ENCODE data around the gene GNG7. TPM values are rescaled to one million over a fixed set of nuclear protein-coding genes. Genes with fewer than 3 reads are reported as not detected.
"Not testable (repeated sequence)": the region's sequence is repeated elsewhere in the genome, so short reads cannot be mapped to it uniquely, and the experiment has no call there.

The GNG7 gene
- total RNA-seq, 1 donor from 2014 or later, result not detected

DNA sequence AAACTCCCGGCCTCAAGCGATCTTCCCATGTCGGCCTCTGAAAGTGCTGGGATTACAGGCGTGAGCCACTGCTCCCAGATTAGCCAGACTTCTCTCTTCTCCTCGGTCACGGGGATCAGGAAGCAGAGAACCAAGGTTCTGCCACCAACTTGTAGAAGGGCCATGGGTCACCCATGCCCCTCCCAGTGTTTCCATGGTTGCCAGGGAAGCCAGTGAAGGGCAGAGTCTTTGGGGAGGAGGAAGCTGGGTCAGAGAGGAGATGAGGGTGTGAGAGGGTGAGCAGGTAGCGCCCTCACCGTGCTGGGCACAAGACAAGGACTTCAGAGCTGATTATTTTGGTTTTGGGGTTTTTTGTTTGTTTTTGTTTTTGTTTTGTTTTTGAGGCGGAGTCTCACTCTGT is 77.1 kb downstream of the GNG7 start:
- no peak for DNase-seq (ENCODE audit: low read depth)

GRCh38 chr19:2624537-2625091 is 77.9 kb downstream of the GNG7 start:
- DNase-seq (ENCODE audit: low read depth), result no peak

GRCh38 chr19:2623798-2624197 is 78.7 kb downstream of the GNG7 start:
- no peak for DNase-seq (ENCODE audit: low read depth)

DNA sequence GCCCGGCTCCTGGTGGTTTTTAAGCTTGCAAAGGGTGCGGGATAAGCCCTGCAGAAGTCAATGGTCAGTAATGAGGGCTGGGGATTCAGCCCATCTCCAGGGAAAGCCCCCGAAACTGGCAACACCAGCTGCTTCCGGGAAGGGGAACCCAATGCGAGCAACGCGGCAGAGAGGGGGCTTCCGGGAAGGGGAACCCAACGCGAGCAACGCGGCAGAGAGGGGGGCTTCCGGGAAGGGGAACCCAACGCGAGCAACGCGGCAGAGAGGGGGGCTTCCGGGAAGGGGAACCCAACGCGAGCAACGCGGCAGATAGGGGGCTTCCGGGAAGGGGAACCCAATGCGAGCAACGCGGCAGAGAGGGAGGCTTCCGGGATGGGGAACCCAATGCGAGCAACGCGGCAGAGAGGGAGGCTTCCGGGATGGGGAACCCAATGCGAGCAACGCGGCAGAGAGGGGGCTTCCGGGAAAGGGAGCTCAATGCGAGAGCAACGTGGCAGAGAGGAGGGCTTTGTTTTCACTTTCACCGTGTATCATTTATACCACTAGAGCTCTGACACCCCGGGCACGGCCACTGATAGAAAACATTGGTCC is 80.0 kb downstream of the GNG7 start:
- not testable (repeated sequence) for DNase-seq (ENCODE audit: low read depth)

DNA sequence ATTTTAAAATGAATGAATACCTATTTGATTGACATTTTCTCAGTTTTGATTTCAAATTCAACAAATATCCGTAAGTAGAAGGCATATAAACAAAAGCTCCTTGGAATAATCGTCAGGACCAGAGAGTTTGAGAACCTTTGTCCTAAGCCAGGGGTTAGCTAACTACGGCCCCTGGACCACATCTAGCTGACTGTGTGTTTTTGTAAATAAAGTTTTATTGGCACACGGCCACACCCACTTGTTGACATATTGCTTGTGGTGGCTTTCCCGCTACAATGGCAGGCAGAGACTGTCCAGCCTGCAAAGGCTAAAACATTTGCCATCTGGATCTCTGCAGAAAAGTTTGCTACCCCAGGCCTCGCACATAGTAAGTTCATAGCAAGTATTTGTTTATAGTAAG is 83.4 kb downstream of the GNG7 start:
- peak; percentile 31 for DNase-seq (ENCODE audit: low read depth)

DNA sequence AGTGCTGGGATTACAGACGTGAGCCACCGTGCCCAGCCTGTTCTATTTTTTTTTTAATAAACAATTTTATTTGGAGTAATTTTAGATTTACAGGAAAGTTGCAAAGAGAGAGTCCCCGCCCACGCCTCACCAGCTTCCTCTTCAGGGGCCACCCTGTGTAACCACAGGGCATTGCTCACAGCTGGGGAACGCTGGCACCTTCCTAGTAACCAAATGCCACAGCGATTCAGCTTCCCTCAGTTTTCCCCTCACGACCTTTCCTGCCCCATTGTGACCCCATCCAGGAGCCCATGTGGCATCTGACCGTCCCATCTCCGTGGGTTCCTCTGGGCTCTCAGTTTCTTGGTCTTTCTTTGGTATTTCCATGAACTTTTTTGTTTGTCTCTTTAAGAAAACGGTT is 83.9 kb downstream of the GNG7 start:
- DNase-seq (ENCODE audit: low read depth), result peak; percentile 81

- no peak for DNase-seq (ENCODE audit: low read depth)
Measured at GRCh38 chr19:2617393-2618165, 84.9 kb downstream of the GNG7 start.

- DNase-seq (ENCODE audit: low read depth), result no peak
Measured at GRCh38 chr19:2616741-2617392, 85.6 kb downstream of the GNG7 start.

GRCh38 chr19:2615782-2616181 is 86.7 kb downstream of the GNG7 start:
- DNase-seq (ENCODE audit: low read depth), result no peak

DNA sequence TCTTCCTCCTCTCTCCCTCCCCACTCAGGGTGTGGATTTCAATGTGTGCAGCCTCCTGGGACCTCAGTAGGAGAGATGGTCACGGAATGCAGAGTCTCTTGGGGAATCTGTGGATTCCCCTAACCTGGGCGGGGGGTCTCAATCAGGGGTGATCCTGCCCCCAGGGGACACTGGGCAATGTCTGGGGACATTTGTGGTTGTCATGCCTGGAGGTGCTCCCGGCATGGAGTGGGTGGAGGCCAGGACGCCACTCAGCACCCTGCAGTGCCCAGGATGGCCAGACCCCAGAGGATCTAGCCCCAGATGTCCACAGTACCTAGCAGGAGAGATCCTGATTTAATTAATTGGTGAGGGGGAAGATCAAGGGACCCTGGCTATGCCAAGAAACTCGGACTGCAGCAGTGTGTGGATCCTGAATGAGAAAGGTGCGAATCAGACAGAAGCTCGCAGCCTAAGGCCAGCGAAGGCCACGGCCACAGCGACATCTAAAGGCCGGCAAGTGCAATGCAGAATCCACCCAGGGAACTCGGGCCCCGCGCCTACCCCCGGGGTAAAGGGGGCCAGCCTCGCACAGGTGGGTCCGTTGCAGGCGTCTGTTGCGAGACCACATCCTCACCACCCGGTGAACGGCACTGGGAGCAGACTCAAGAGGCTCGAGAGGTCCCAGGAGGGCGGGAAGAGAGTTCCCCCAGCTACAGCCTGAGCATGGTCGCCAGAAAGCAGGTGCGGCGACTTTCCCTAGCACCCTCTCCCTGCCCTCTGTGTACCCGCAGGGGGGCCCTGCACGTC is 88.8 kb downstream of the GNG7 start:
- peak; percentile 20 for DNase-seq (ENCODE audit: low read depth)

GRCh38 chr19:2612619-2613249 is 89.8 kb downstream of the GNG7 start:
- no peak for DNase-seq (ENCODE audit: low read depth)

DNA sequence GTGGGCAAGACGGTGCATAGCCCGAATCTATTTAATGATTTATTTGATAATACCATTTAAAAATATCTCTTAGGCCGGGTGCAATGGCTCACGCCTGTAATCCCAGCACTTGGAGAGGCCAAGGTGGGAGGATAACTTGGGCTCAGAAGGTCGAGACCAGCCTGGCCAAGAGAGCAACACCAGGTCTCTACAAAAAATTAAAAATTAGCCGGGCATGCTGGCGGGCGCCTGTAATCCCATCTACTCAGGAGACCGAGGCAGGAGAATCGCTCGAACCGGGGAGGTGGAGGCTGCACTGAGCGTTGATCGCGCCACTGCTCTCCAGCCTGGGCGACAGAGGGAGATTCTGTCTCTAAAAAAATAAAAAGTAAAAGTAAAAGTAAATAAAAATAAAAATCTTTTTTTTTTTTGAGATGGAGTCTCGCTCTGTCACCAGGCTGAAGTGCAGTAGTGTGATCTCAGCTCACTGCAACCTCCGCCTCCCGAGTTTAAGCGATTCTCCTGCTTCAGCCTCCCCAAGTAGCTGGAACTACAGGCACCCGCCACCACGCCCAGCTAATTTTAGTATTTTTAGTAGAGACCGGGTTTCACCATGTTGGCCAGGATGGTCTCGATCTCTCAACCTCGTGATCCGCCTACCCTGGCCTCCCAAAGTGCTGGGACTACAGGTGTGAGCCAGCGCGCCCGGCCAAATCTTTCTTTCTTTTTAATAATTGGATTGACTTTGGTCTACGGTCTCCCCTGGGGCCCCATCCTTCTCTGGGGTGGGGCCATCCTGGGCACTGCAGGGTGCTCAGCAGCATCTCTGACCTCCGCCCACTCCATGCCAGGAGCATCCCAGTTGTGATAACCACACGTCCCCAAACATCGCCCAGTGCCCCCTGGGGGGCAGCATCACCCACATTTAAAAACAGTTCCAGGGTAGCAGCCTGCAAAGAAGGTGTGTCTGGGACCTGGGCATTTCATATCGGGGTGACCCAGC is 90.7 kb downstream of the GNG7 start:
- DNase-seq (ENCODE audit: low read depth), result no peak

DNA sequence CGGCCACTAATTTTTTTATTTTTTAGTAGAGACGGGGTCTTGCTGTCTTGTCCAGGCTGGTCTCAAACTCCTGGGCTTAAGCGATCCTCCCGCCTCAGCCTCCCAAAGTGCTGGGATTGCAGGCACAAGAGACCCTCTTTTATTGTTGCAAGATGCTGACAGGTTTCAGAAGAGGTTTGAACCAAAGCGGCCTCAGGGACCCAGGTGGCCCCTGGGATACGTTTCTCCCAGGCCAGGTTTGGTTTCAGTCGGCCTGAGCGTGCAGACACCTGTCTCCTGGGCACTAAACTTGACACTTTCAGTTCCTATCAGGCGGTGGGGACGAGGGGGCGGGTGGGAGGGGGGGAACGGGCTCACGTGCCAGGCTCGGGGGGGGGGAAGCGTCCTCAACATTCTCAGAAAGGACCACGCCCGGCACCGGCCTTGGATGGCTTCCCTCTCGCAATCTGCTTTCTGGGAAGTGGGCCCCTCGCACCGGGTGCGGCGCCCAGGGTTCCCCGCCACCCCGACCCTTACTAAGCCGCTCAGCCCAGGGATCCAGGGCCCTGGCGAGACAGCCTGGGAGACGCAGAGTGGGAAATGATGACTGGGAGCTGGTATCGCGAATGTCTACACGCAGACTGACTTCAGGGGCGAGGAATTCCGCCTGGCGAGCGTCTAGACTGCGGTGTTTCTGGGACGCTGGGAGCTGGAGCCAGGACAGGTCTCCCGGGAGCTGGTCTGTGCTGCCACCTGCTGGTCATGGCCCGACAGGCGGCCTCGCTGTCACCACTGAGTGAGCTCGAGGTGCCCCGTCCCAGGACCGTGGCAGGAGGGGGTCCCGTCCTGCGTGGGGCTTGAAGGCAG is 91.6 kb downstream of the GNG7 start:
- DNase-seq (ENCODE audit: low read depth), result peak; percentile 91

- DNase-seq (ENCODE audit: low read depth), result peak; percentile 67
Measured at GRCh38 chr19:2609389-2610116, 92.9 kb downstream of the GNG7 start.

GRCh38 chr19:2609034-2609388 is 93.5 kb downstream of the GNG7 start:
- not testable (repeated sequence) for DNase-seq (ENCODE audit: low read depth)

DNA sequence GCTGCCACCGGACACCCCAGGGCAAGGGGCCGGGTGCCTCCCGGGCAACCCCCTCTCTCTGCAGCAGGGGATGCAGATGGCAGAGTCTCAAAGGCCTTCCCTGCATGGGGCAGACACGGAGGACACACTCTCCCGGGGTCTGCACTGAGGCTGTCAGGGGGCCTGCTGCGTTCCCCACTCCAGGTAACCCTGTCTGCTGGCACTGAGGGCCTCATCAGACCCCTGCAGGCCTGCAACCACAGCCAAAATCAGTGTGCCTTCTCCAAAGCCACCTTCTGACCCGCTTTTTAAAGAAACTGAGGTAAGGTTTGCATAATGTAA is 93.9 kb downstream of the GNG7 start:
- DNase-seq (ENCODE audit: low read depth), result no peak

GRCh38 chr19:2607712-2608601 is 94.5 kb downstream of the GNG7 start:
- DNase-seq (ENCODE audit: low read depth), result no peak

Measured in myocyte (in vitro differentiated cells).